Cardiac muscle cell (in vitro differentiated cells and primary cell): ENCODE results near the gene TMEM242. TPM values are rescaled to one million over a fixed set of nuclear protein-coding genes. Genes with fewer than 3 reads are reported as not detected.

Experiments used
- DNase-seq, 2 donors: peaks; one replicate each; pipeline versions ENCODE4 v3.0.0 to v3.0.0-alpha.2; 2010 to 2017; ENCODE audit warnings: low read depth in 1 of 2, low spot score in 1 of 2
- H3K27ac ChIP-seq: fragments of 200-600 bp; sonication (generic); 2 replicates; pipeline ENCODE4 v1.5.1; 2016
- H3K27me3 ChIP-seq: fragments of 200-600 bp; sonication (generic); 2 replicates; pipeline ENCODE4 v1.6.0; 2016; ENCODE audit warnings: control low read depth
- H3K36me3 ChIP-seq: fragments of 200-600 bp; sonication (generic); 2 replicates; pipeline ENCODE4 v1.5.1; 2016; ENCODE audit warnings: control low read depth
- H3K4me1 ChIP-seq: fragments of 200-600 bp; sonication (generic); 2 replicates; pipeline ENCODE4 v1.8.1; 2017; ENCODE audit warnings: low read depth, mild to moderate bottlenecking, mixed run types
- H3K4me3 ChIP-seq: fragments of 200-600 bp; sonication (generic); 2 replicates; pipeline ENCODE4 v1.5.1; 2016; ENCODE audit warnings: mild to moderate bottlenecking
- H3K9me3 ChIP-seq: fragments of 200-600 bp; sonication (generic); 2 replicates; pipeline ENCODE4 v1.5.1; 2017; ENCODE audit warnings: low read depth, mild to moderate bottlenecking, control low read depth
- CTCF ChIP-seq: IDR thresholded peaks from 2 replicates; pipeline ENCODE4 v1.5.1; 2012; ENCODE audit warnings: low read depth, mild to moderate bottlenecking, low read length
- polyA plus RNA-seq: library from polyadenylated mRNA; unstranded; fragments of >200 nt; fragmentation: Nextera tagmentation; extraction: Ambion mirVana; gene quantifications from 2 replicates; pipeline ENCODE4 v1.2.1, GENCODE V29; 2016
- total RNA-seq: library from RNA; depleted of rRNA; stranded (reverse); fragments of >200 nt; gene quantifications from 2 replicates; pipeline ENCODE4 v1.2.3, GENCODE V29; 2016

TMEM242 gene
- total and polyA plus RNA-seq, 2 experiments from 2014 or later = 6.3 to 19.0 TPM

GRCh38 chr6:157245436-157245835 lies 77.9 kb downstream of the TMEM242 start:
- Histone ChIP-seq H3K9me3 (no peaks in the 10 kb centered on the region), H3K4me3 (no peak overlapping the region), H3K27me3 (no peaks in the 10 kb centered on the region), H3K36me3 (no peaks in the 10 kb centered on the region), H3K27ac (no peak overlapping the region), H3K4me1 (no peaks in the 10 kb centered on the region)
- DNase-seq = no peak
- no peak for TF ChIP-seq CTCF

- no peaks in the 10 kb centered on the region for H3K4me1 ChIP-seq
- no peaks in the 10 kb centered on the region for H3K36me3 ChIP-seq
- H3K9me3 ChIP-seq = no peaks in the 10 kb centered on the region
- TF ChIP-seq CTCF = no peak
- no peaks in the 10 kb centered on the region for H3K27me3 ChIP-seq
- no peak overlapping the region for H3K27ac ChIP-seq
- DNase-seq = no peak
- H3K4me3 ChIP-seq = no peak overlapping the region
Measured at GRCh38 chr6:157244780-157245179, 78.5 kb downstream of the TMEM242 start.

GRCh38 chr6:157244175-157244574 lies 79.1 kb downstream of the TMEM242 start:
- Histone ChIP-seq H3K4me1 (no peaks in the 10 kb centered on the region), H3K36me3 (no peaks in the 10 kb centered on the region), H3K27me3 (peaks cover under 1% of the 10 kb centered on the region), H3K9me3 (no peaks in the 10 kb centered on the region), H3K4me3 (no peak overlapping the region), H3K27ac (no peak overlapping the region)
- peak in 1 of 2 donors; percentile 88 for DNase-seq
- no peak for TF ChIP-seq CTCF

GRCh38 chr6:157242791-157243190 lies 80.5 kb downstream of the TMEM242 start:
- DNase-seq = no peak
- Histone ChIP-seq H3K36me3 (no peaks in the 10 kb centered on the region), H3K27me3 (peaks cover 12% of the 10 kb centered on the region), H3K9me3 (no peaks in the 10 kb centered on the region), H3K4me3 (no peak overlapping the region), H3K27ac (no peak overlapping the region), H3K4me1 (no peaks in the 10 kb centered on the region)
- no peak for TF ChIP-seq CTCF

- Histone ChIP-seq H3K27ac (no peak overlapping the region), H3K9me3 (no peaks in the 10 kb centered on the region), H3K36me3 (no peaks in the 10 kb centered on the region), H3K4me1 (no peaks in the 10 kb centered on the region), H3K4me3 (no peak overlapping the region), H3K27me3 (peaks cover 30% of the 10 kb centered on the region)
- no peak for DNase-seq
- no peak for TF ChIP-seq CTCF
Measured at GRCh38 chr6:157240960-157241311, 82.4 kb downstream of the TMEM242 start.
